ENCODE data around the gene BIRC6.

Gene BIRC6

DNA sequence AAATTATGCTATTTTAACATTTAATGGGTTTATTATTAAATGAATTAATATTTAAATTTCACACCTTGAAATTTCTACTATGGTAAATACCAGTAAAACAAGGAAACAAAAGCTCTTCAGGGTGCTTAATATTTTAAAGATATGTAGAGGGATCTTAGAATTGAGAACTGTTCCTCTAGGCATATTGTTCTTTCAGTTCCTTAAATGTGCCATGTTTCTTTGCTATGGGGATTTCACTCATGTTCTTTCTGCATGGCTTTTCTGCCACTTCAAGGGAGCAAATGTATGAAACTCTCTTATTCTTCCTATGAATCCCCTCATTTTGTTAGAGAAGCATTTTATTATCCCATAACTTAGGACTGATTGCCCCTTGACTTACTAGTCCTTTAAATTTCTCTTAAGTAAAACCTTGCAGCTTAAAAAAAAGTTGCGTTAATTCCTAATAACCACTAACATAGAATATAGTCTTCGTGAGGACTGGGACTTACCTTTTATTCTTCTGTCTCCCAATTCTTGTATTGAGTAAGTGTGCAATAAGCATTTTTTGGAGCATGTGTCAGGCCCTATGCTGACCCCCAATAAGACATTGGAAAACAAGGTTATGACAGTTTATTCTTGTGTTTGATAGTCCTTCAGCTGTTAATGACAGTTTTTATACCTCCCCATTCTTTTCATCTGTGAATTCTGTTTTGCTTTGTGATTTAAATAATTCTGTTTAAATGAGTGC, 95.7 kb downstream of the BIRC6 start (continued):
- TF ChIP-seq, protein P1, sequence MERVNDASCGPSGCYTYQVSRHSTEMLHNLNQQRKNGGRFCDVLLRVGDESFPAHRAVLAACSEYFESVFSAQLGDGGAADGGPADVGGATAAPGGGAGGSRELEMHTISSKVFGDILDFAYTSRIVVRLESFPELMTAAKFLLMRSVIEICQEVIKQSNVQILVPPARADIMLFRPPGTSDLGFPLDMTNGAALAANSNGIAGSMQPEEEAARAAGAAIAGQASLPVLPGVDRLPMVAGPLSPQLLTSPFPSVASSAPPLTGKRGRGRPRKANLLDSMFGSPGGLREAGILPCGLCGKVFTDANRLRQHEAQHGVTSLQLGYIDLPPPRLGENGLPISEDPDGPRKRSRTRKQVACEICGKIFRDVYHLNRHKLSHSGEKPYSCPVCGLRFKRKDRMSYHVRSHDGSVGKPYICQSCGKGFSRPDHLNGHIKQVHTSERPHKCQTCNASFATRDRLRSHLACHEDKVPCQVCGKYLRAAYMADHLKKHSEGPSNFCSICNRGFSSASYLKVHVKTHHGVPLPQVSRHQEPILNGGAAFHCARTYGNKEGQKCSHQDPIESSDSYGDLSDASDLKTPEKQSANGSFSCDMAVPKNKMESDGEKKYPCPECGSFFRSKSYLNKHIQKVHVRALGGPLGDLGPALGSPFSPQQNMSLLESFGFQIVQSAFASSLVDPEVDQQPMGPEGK (CRISPR knock-in tag; IDR thresholded peaks at IDR 0.05; ENCODE audit: borderline replicate concordance): no peak
- TF ChIP-seq TOX (CRISPR knock-in tag; IDR thresholded peaks at IDR 0.05; ENCODE audit: borderline replicate concordance) (no peak), ZNF70 (CRISPR knock-in tag; IDR thresholded peaks at IDR 0.05) (no peak)

GRCh38 chr2:32453242-32454062, 96.6 kb downstream of the BIRC6 start:
- ATAC-seq: no peak; the same call in 1 of the 3 replicates
- TF ChIP-seq TOX (CRISPR knock-in tag; IDR thresholded peaks at IDR 0.05; ENCODE audit: borderline replicate concordance) (no peak), ZNF70 (CRISPR knock-in tag; IDR thresholded peaks at IDR 0.05) (no peak)

DNA sequence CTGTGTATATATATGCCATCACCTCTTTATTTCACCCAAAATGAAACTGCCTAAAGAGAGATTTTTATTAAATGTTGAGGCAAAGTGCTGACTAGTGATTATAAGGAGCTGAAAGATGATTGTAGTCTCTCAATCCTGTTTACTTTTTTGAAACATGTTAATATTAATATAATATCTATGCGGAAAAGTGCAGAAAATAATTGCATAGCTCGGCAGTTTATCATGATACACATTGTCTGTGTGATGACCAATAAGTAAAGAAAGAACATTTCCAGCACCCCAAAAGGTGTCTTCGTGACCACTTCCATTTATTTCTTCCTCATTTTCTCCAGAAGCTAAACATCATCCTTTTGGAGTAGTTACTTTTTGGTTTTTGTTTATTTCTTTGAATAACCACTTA, 99.0 kb downstream of the BIRC6 start:
- no peak for ATAC-seq
- TF ChIP-seq GLIS3 (CRISPR knock-in tag; IDR thresholded peaks at IDR 0.05) (no peak), OSR1 (CRISPR knock-in tag; IDR thresholded peaks at IDR 0.05) (no peak), SNAI2 (CRISPR knock-in tag; IDR thresholded peaks at IDR 0.05) (no peak), TSHZ2 (CRISPR knock-in tag; IDR thresholded peaks at IDR 0.05) (no peak), ZNF8 (CRISPR knock-in tag; IDR thresholded peaks at IDR 0.05) (no peak), BACH2 (CRISPR knock-in tag; IDR thresholded peaks at IDR 0.05; ENCODE audit: borderline replicate concordance) (no peak)
- TF ChIP-seq, protein P2, sequence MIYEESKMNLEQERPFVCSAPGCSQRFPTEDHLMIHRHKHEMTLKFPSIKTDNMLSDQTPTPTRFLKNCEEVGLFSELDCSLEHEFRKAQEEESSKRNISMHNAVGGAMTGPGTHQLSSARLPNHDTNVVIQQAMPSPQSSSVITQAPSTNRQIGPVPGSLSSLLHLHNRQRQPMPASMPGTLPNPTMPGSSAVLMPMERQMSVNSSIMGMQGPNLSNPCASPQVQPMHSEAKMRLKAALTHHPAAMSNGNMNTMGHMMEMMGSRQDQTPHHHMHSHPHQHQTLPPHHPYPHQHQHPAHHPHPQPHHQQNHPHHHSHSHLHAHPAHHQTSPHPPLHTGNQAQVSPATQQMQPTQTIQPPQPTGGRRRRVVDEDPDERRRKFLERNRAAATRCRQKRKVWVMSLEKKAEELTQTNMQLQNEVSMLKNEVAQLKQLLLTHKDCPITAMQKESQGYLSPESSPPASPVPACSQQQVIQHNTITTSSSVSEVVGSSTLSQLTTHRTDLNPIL (CRISPR knock-in tag; IDR thresholded peaks at IDR 0.05; ENCODE audit: low read depth): no peak

GRCh38 chr2:32456808-32457207, 100.0 kb downstream of the BIRC6 start:
- TF ChIP-seq, protein P3, sequence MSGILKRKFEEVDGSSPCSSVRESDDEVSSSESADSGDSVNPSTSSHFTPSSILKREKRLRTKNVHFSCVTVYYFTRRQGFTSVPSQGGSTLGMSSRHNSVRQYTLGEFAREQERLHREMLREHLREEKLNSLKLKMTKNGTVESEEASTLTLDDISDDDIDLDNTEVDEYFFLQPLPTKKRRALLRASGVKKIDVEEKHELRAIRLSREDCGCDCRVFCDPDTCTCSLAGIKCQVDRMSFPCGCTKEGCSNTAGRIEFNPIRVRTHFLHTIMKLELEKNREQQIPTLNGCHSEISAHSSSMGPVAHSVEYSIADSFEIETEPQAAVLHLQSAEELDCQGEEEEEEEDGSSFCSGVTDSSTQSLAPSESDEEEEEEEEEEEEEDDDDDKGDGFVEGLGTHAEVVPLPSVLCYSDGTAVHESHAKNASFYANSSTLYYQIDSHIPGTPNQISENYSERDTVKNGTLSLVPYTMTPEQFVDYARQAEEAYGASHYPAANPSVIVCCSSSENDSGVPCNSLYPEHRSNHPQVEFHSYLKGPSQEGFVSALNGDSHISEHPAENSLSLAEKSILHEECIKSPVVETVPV (CRISPR knock-in tag; IDR thresholded peaks at IDR 0.05): no peak
- TF ChIP-seq BACH2 (CRISPR knock-in tag; IDR thresholded peaks at IDR 0.05; ENCODE audit: borderline replicate concordance) (no peak), TSHZ2 (CRISPR knock-in tag; IDR thresholded peaks at IDR 0.05) (no peak), ISL1 (CRISPR knock-in tag; IDR thresholded peaks at IDR 0.05) (no peak), CSDC2 (CRISPR knock-in tag; IDR thresholded peaks at IDR 0.05) (no peak), RARB (CRISPR knock-in tag; IDR thresholded peaks at IDR 0.05) (no peak), OSR1 (CRISPR knock-in tag; IDR thresholded peaks at IDR 0.05) (no peak), ZNF8 (CRISPR knock-in tag; IDR thresholded peaks at IDR 0.05) (no peak), GLIS3 (CRISPR knock-in tag; IDR thresholded peaks at IDR 0.05) (no peak)
- TF ChIP-seq, protein P2 (CRISPR knock-in tag; IDR thresholded peaks at IDR 0.05; ENCODE audit: low read depth): no peak
- TF ChIP-seq, protein P4, sequence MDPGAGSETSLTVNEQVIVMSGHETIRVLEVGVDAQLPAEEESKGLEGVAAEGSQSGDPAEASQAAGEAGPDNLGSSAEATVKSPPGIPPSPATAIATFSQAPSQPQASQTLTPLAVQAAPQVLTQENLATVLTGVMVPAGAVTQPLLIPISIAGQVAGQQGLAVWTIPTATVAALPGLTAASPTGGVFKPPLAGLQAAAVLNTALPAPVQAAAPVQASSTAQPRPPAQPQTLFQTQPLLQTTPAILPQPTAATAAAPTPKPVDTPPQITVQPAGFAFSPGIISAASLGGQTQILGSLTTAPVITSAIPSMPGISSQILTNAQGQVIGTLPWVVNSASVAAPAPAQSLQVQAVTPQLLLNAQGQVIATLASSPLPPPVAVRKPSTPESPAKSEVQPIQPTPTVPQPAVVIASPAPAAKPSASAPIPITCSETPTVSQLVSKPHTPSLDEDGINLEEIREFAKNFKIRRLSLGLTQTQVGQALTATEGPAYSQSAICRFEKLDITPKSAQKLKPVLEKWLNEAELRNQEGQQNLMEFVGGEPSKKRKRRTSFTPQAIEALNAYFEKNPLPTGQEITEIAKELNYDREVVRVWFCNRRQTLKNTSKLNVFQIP (CRISPR knock-in tag; IDR thresholded peaks at IDR 0.05; ENCODE audit: borderline replicate concordance, low read depth): no peak
- TF ChIP-seq, protein P1 (CRISPR knock-in tag; IDR thresholded peaks at IDR 0.05; ENCODE audit: borderline replicate concordance): no peak
- ATAC-seq: no peak

All from SK-N-SH treated with all-trans-retinoic acid at 6 μM for 48 hours (cell line).